HepG2 (cell line): ENCODE measurements around the gene CHST13. TPM values are rescaled to one million over a fixed set of nuclear protein-coding genes. Genes with fewer than 3 reads are reported as not detected.

ENCODE experiments used
- ARID2 ChIP-seq: sonication (generic); formaldehyde crosslinking; IDR thresholded peaks from 2 replicates; pipeline ENCODE4 v1.8.1; 2022; ENCODE audit warnings: mild to moderate bottlenecking, missing genetic modification reagents, borderline replicate concordance
- ASH2L ChIP-seq: fragments of 300-600, 200-600 bp; sonication (generic); IDR thresholded peaks from 2 replicates; pipeline ENCODE4 v1.7.0; 2017; ENCODE audit warnings: low read depth, mild to moderate bottlenecking, moderate library complexity, mixed read lengths, low read length; ENCODE audit not compliant: insufficient read length
- DDIT3 ChIP-seq: sonication (generic); formaldehyde crosslinking; IDR thresholded peaks from 2 replicates; pipeline ENCODE4 v1.4.0; 2020; ENCODE audit warnings: mild to moderate bottlenecking, missing genetic modification reagents
- EED ChIP-seq: sonication (generic); formaldehyde crosslinking; IDR thresholded peaks from 2 replicates; pipeline ENCODE4 v1.5.0; 2020; ENCODE audit warnings: mild to moderate bottlenecking, missing genetic modification reagents
- FOXO1 ChIP-seq: sonication (generic); formaldehyde crosslinking; IDR thresholded peaks from 2 replicates; pipeline ENCODE4 v1.4.0; 2020; ENCODE audit warnings: missing genetic modification reagents
- KIAA2018 ChIP-seq: sonication (generic); formaldehyde crosslinking; IDR thresholded peaks from 2 replicates; pipeline ENCODE4 v1.5.0; 2020; ENCODE audit warnings: mild to moderate bottlenecking, missing genetic modification reagents, borderline replicate concordance
- KLF12 ChIP-seq: sonication (generic); formaldehyde crosslinking; IDR thresholded peaks from 2 replicates; pipeline ENCODE4 v1.4.0; 2020; ENCODE audit warnings: missing genetic modification reagents, borderline replicate concordance
- ZNF546 ChIP-seq: sonication (generic); formaldehyde crosslinking; conservative IDR thresholded peaks from 2 replicates; pipeline ENCODE4 v1.8.1; 2023; ENCODE audit warnings: mild to moderate bottlenecking, missing genetic modification reagents
- ZNF558 ChIP-seq: sonication (generic); formaldehyde crosslinking; IDR thresholded peaks from 2 replicates; pipeline ENCODE4 v1.9.0; 2022; ENCODE audit warnings: mild to moderate bottlenecking, missing genetic modification reagents, borderline replicate concordance
- ZNF567 ChIP-seq: sonication (generic); formaldehyde crosslinking; IDR thresholded peaks from 2 replicates; pipeline ENCODE4 v1.8.1; 2023; ENCODE audit warnings: mild to moderate bottlenecking, missing genetic modification reagents, borderline replicate concordance
- ZNF761 ChIP-seq: sonication (generic); formaldehyde crosslinking; conservative IDR thresholded peaks from 2 replicates; pipeline ENCODE4 v1.4.0; 2020; ENCODE audit warnings: mild to moderate bottlenecking, missing genetic modification reagents
- ZNF792 ChIP-seq: IDR thresholded peaks from 2 replicates; pipeline ENCODE4 v1.6.1; 2016
- ZNF883 ChIP-seq: sonication (generic); formaldehyde crosslinking; IDR thresholded peaks from 2 replicates; pipeline ENCODE4 v1.5.1; 2020; ENCODE audit warnings: mild to moderate bottlenecking, missing genetic modification reagents; ENCODE audit errors: not compliant biosample characterization
- polyA plus RNA-seq, 8 experiments: library from polyadenylated mRNA; depleted of rRNA in 3 of 8; stranded (reverse) in 7 of 8; unstranded in 1 of 8; fragments of >200 nt; fragmentation: Illumina TruSeq in 4 of 8; extraction: Trizol in 4 of 8; gene quantifications; 2 replicates each; pipeline versions ENCODE4 v1.2.1 to v1.2.3, GENCODE V29; 2011 to 2016; ENCODE audit warnings: low read depth in 4 of 8, missing spikeins in 1 of 8, mixed read lengths in 1 of 8; ENCODE audit not compliant: insufficient read depth in 1 of 8
- total RNA-seq, 5 experiments: library from RNA; depleted of rRNA; stranded (reverse); fragments of >200 nt; fragmentation: Illumina TruSeq; extraction: Trizol; gene quantifications; 2 replicates each; pipeline ENCODE4 v1.2.3, GENCODE V29; 2016; ENCODE audit warnings: low read depth in 1 of 5
- TF ChIP-seq, protein P1 (sequence below): sonication (generic); formaldehyde crosslinking; IDR thresholded peaks from 2 replicates; pipeline ENCODE4 v1.5.0; 2020; ENCODE audit warnings: mild to moderate bottlenecking, missing genetic modification reagents, borderline replicate concordance

The CHST13 gene
- total and polyA plus RNA-seq, 2 of the 13 experiments (the other 11 are each of a cell fraction or from before 2014, with no cell fraction given), result 32.0 to 43.1 TPM

DNA sequence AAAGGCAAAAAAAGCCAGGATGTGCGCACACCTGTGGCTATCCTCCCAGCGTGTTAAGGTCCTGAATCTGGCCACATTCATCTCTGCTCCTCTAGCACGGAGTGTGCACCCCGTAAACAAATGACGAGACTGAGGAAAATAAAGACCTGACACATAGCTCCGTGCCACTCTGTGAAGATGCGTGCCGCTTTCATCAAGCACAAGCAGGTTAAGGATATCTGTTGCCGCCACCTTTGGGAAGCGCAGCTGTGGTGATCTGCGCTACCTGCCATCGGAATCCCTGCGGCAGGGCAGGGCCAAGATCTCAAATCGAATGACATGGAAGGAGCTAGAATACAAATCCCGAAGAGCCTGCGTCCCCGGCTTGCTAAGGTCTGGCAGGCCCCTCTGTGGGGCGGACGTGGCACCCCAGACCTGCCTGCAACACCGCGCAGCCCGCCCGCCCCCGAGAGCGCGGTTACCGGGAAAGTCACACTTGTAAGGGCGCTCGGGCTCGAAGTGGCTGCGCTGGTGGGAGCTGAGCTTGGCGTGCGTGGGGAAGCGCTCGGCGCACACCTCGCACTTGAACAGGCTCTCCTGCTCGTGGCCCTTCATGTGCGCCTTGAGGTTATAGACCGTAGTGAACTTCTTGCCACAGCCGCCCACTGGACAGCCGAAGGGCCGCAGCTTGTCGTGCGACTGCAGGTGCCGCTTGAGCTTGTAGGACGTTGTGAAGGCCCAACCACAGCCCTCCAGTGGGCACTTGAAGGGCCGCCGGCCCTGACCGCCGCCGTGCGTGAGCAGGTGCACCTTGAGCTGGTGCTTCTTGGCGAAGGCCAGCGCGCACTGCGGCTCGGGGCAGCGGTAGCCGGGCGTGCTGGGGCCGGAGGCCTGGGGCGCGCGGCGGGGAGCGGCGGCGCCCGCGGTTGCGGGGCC lies 49.2 kb upstream of the CHST13 start (continued):
- TF ChIP-seq KIAA2018 (CRISPR knock-in tag) (no peak), KLF12 (CRISPR knock-in tag) (peak; percentile 70; the same call in 1 of the 2 replicates), FOXO1 (CRISPR knock-in tag) (no peak), ZNF792 (CRISPR knock-in tag) (no peak), ZNF567 (CRISPR knock-in tag) (no peak), ARID2 (CRISPR knock-in tag) (no peak), ZNF883 (CRISPR knock-in tag) (peak; percentile 47), ZNF558 (CRISPR knock-in tag) (no peak), EED (CRISPR knock-in tag) (no peak), ZNF761 (no peak), ASH2L (no peak), ZNF546 (CRISPR knock-in tag) (0 out of 2 replicates have a peak, but pooled peaks have one; percentile 39), DDIT3 (CRISPR knock-in tag) (no peak)
- TF ChIP-seq, protein P1, sequence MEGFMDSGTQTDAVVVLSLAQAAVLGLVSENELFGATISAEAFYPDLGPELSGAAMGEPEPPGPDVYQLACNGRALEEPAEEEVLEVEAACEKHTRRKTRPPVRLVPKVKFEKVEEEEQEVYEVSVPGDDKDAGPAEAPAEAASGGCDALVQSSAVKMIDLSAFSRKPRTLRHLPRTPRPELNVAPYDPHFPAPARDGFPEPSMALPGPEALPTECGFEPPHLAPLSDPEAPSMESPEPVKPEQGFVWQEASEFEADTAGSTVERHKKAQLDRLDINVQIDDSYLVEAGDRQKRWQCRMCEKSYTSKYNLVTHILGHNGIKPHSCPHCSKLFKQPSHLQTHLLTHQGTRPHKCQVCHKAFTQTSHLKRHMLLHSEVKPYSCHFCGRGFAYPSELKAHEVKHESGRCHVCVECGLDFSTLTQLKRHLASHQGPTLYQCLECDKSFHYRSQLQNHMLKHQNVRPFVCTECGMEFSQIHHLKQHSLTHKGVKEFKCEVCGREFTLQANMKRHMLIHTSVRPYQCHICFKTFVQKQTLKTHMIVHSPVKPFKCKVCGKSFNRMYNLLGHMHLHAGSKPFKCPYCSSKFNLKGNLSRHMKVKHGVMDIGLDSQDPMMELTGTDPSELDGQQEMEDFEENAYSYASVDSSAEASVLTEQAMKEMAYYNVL (CRISPR knock-in tag), result 0 out of 2 replicates have a peak, but pooled peaks have one; percentile 41
